Neural cell (in vitro differentiated cells): ENCODE measurements around the gene FEN1. TPM values are rescaled to one million over a fixed set of nuclear protein-coding genes. Genes with fewer than 3 reads are reported as not detected.

Source experiments
- H2AFZ ChIP-seq: fragments of 200-600, 300-800 bp; sonication (generic), shearing (Covaris generic); 2 replicates; pipeline ENCODE4 v1.6.0; 2014; ENCODE audit warnings: low read depth, mild to moderate bottlenecking, antibody characterized with exemption, low read length, moderate library complexity
- H3F3A ChIP-seq: fragments of 200-600 bp; shearing (Covaris generic); 2 replicates; pipeline ENCODE4 v1.6.1; 2016; ENCODE audit warnings: mild to moderate bottlenecking, moderate library complexity, mixed read lengths, antibody characterized with exemption, low read length; ENCODE audit not compliant: insufficient read depth, poor library complexity, severe bottlenecking
- H3K27ac ChIP-seq: fragments of 200-600, 300-800 bp; sonication (generic), shearing (Covaris generic); 2 replicates; pipeline ENCODE4 v1.5.1; 2014; ENCODE audit warnings: mild to moderate bottlenecking, low read length, moderate library complexity
- H3K27me3 ChIP-seq: fragments of 300-800, 200-600 bp; sonication (generic), shearing (Covaris generic); 2 replicates; pipeline ENCODE4 v1.6.0; 2014; ENCODE audit warnings: mild to moderate bottlenecking, low read depth, low read length, moderate library complexity; ENCODE audit not compliant: insufficient read depth
- H3K36me3 ChIP-seq: fragments of 300-800, 200-600 bp; sonication (generic), shearing (Covaris generic); 2 replicates; pipeline ENCODE4 v1.5.1; 2014; ENCODE audit warnings: mild to moderate bottlenecking, antibody characterized with exemption, low read length, moderate library complexity; ENCODE audit not compliant: insufficient read depth
- H3K4me2 ChIP-seq: fragments of 300-800, 200-600 bp; sonication (generic), shearing (Covaris generic); 2 replicates; pipeline ENCODE4 v1.6.0; 2014; ENCODE audit warnings: mild to moderate bottlenecking, low read length
- H3K4me3 ChIP-seq: fragments of 300-800, 200-600 bp; sonication (generic), shearing (Covaris generic); 2 replicates; pipeline ENCODE4 v1.5.1; 2014; ENCODE audit warnings: mild to moderate bottlenecking, low read length, moderate library complexity
- H3K79me2 ChIP-seq: fragments of 200-600 bp; shearing (Covaris generic); replicated peaks from 2 replicates; pipeline ENCODE4 v1.6.0; 2014; ENCODE audit warnings: mild to moderate bottlenecking, low read length, moderate library complexity; ENCODE audit not compliant: insufficient read depth
- H3K9ac ChIP-seq: fragments of 300-800, 200-600 bp; sonication (generic), shearing (Covaris generic); 2 replicates; pipeline ENCODE4 v1.6.1; 2016; ENCODE audit warnings: mild to moderate bottlenecking, low read length, mixed read lengths
- H3K9me2 ChIP-seq: fragments of 200-600 bp; shearing (Covaris generic); 2 replicates; pipeline ENCODE4 v1.6.1; 2016; ENCODE audit warnings: mild to moderate bottlenecking, low read length, mixed read lengths; ENCODE audit not compliant: insufficient read depth
- H3K9me3 ChIP-seq: fragments of 200-600, 300-800 bp; sonication (generic), shearing (Covaris generic); 2 replicates; pipeline ENCODE4 v1.6.1; 2016; ENCODE audit warnings: mild to moderate bottlenecking, mixed run types, low read length, moderate library complexity, mixed read lengths
- H4K20me1 ChIP-seq: fragments of 200-600 bp; shearing (Covaris generic); 2 replicates; pipeline ENCODE4 v1.6.1; 2016; ENCODE audit warnings: mild to moderate bottlenecking, mixed run types; ENCODE audit not compliant: insufficient read depth
- EP300 ChIP-seq: fragments of 450-650 bp; conservative IDR thresholded peaks from 2 replicates; pipeline ENCODE4 v1.6.1; 2014; ENCODE audit warnings: antibody characterized with exemption, mild to moderate bottlenecking, moderate library complexity; ENCODE audit not compliant: poor library complexity, severe bottlenecking
- EZH2 ChIP-seq: fragments of 200-600, 300-800 bp; shearing (Covaris generic), sonication (generic); IDR thresholded peaks from 2 replicates; pipeline ENCODE4 v1.6.1; 2014; ENCODE audit warnings: antibody characterized with exemption, low read length, borderline replicate concordance, mild to moderate bottlenecking; ENCODE audit not compliant: insufficient read depth, poor library complexity, severe bottlenecking
- MXI1 ChIP-seq: fragments of 450-650 bp; conservative IDR thresholded peaks from 2 replicates; pipeline ENCODE4 v1.6.1; 2014; ENCODE audit warnings: antibody characterized with exemption, mild to moderate bottlenecking; ENCODE audit not compliant: poor library complexity, severe bottlenecking
- POLR2AphosphoS5 ChIP-seq: IDR thresholded peaks from 2 replicates; pipeline ENCODE4 v1.6.1; 2012
- RAD21 ChIP-seq: fragments of 450-650 bp; conservative IDR thresholded peaks from 2 replicates; pipeline ENCODE4 v1.6.1; 2014; ENCODE audit warnings: antibody characterized with exemption, mild to moderate bottlenecking, moderate library complexity
- SMC3 ChIP-seq: fragments of 450-650 bp; conservative IDR thresholded peaks from 2 replicates; pipeline ENCODE4 v1.6.1; 2014; ENCODE audit warnings: antibody characterized with exemption, mild to moderate bottlenecking, moderate library complexity; ENCODE audit not compliant: poor library complexity
- TAF1 ChIP-seq: IDR thresholded peaks from 2 replicates; pipeline ENCODE4 v1.6.1; 2012; ENCODE audit warnings: low read depth
- polyA plus RNA-seq: library from polyadenylated mRNA; depleted of rRNA; stranded (reverse); fragments of >200 nt; gene quantifications from 2 replicates; pipeline ENCODE4 v1.2.3, GENCODE V29; 2014
- TF ChIP-seq, protein P1 (sequence below): IDR thresholded peaks from 2 replicates; pipeline ENCODE4 v1.6.1; 2012; ENCODE audit warnings: borderline replicate concordance
- TF ChIP-seq, protein P2 (sequence below): fragments of 450-650 bp; IDR thresholded peaks from 2 replicates; pipeline ENCODE4 v1.5.1; 2014; ENCODE audit warnings: antibody characterized with exemption, mild to moderate bottlenecking, moderate library complexity; ENCODE audit not compliant: poor library complexity, severe bottlenecking

Gene FEN1
- polyA plus RNA-seq, 1 donor from 2014 or later = 27.2 TPM

GRCh38 chr11:61793829-61794204 lies 1.1 kb downstream of the FEN1 start:
- H2AFZ ChIP-seq = no peak overlapping the region
- TF ChIP-seq TAF1 (no peak), POLR2AphosphoS5 (no peak), RAD21 (no peak), EP300 (no peak), EZH2 (no peak), SMC3 (no peak), MXI1 (no peak)
- TF ChIP-seq, protein P1, sequence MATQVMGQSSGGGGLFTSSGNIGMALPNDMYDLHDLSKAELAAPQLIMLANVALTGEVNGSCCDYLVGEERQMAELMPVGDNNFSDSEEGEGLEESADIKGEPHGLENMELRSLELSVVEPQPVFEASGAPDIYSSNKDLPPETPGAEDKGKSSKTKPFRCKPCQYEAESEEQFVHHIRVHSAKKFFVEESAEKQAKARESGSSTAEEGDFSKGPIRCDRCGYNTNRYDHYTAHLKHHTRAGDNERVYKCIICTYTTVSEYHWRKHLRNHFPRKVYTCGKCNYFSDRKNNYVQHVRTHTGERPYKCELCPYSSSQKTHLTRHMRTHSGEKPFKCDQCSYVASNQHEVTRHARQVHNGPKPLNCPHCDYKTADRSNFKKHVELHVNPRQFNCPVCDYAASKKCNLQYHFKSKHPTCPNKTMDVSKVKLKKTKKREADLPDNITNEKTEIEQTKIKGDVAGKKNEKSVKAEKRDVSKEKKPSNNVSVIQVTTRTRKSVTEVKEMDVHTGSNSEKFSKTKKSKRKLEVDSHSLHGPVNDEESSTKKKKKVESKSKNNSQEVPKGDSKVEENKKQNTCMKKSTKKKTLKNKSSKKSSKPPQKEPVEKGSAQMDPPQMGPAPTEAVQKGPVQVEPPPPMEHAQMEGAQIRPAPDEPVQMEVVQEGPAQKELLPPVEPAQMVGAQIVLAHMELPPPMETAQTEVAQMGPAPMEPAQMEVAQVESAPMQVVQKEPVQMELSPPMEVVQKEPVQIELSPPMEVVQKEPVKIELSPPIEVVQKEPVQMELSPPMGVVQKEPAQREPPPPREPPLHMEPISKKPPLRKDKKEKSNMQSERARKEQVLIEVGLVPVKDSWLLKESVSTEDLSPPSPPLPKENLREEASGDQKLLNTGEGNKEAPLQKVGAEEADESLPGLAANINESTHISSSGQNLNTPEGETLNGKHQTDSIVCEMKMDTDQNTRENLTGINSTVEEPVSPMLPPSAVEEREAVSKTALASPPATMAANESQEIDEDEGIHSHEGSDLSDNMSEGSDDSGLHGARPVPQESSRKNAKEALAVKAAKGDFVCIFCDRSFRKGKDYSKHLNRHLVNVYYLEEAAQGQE = no peak
- TF ChIP-seq, protein P2, sequence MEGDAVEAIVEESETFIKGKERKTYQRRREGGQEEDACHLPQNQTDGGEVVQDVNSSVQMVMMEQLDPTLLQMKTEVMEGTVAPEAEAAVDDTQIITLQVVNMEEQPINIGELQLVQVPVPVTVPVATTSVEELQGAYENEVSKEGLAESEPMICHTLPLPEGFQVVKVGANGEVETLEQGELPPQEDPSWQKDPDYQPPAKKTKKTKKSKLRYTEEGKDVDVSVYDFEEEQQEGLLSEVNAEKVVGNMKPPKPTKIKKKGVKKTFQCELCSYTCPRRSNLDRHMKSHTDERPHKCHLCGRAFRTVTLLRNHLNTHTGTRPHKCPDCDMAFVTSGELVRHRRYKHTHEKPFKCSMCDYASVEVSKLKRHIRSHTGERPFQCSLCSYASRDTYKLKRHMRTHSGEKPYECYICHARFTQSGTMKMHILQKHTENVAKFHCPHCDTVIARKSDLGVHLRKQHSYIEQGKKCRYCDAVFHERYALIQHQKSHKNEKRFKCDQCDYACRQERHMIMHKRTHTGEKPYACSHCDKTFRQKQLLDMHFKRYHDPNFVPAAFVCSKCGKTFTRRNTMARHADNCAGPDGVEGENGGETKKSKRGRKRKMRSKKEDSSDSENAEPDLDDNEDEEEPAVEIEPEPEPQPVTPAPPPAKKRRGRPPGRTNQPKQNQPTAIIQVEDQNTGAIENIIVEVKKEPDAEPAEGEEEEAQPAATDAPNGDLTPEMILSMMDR = no peak
- H4K20me1 ChIP-seq = no peaks in the 10 kb centered on the region
- H3K27ac ChIP-seq = no peak overlapping the region
- peak overlapping the region; percentile 90 for H3K4me2 ChIP-seq
- H3K9me2 ChIP-seq = no peaks in the 10 kb centered on the region
- H3K79me2 ChIP-seq = peaks cover 29% of the 10 kb centered on the region
- no peaks in the 10 kb centered on the region for H3K36me3 ChIP-seq
- H3K27me3 ChIP-seq = no peaks in the 10 kb centered on the region
- H3K9me3 ChIP-seq = no peaks in the 10 kb centered on the region
- H3K4me3 ChIP-seq = peak overlapping the region; percentile 84
- peak overlapping the region; percentile 92 for H3K9ac ChIP-seq
- no peaks in the 10 kb centered on the region for H3F3A ChIP-seq

DNA sequence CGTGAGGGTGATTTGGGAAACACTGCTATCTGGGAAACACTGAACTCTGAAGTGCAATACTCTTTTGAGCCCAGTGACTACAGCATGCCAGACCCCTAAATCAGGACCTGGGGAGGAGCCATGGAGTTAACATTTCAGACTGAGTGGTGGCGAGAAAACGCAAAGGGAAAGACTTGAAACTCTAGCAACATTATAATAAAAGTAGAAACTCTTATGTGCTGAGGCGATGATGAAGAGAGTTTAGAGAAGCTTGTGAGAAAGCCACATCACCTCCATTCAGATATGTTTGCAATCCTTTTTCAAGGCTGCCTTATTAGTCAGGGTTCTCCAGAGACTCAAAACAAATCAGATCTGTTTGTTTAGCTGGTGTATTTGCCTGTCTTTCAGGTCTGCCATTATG lies 1.9 kb downstream of the FEN1 start:
- no peaks in the 10 kb centered on the region for H3K36me3 ChIP-seq

More for the DNA sequence above, 1.9 kb downstream of the FEN1 start:
- Histone ChIP-seq H3F3A (no peaks in the 10 kb centered on the region), H3K4me2 (no peak overlapping the region), H2AFZ (no peak overlapping the region), H4K20me1 (no peaks in the 10 kb centered on the region), H3K9me2 (no peaks in the 10 kb centered on the region), H3K79me2 (peaks cover 29% of the 10 kb centered on the region), H3K27me3 (no peaks in the 10 kb centered on the region), H3K27ac (no peak overlapping the region), H3K4me3 (no peak overlapping the region), H3K9ac (no peak overlapping the region), H3K9me3 (no peaks in the 10 kb centered on the region)
- TF ChIP-seq RAD21 = no peak
- no peak for TF ChIP-seq TAF1
- TF ChIP-seq, protein P1 = no peak
